CD1c-positive myeloid dendritic cell (primary cell): ENCODE data around the gene MPRIP.

ENCODE experiments used
- DNase-seq: peaks from one replicate; pipeline ENCODE4 v3.0.0-alpha.2; 2016; ENCODE audit errors: extremely low spot score

Gene MPRIP

DNA sequence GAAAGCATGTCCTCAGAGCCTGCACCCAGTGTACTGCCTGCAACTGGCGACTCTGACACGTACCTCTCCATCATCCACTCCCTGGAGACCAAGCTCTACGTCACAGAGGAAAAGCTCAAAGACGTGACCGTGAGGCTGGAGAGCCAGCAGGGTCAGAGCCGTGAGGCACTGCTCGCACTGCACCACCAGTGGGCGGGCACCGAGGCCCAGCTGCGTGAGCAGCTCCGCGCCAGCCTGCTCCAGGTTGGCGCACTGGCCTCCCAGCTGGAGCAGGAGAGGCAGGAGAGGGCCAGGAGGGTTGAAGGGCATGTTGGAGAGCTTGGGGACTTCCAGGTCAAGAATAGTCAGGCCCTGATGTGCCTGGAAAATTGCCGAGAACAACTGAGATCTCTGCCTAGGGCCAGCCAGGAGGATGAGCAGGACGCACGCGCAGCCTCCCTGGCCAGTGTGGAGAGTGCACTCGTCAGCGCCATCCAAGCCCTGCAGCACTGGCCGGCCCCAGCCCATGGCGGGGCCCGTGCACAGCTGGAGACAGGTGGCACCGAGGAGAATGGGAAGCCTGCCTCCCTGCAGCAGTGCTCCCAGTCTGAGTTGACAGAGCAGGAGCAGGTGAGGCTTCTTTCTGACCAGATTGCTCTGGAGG, 123.5 kb downstream of the MPRIP start:
- DNase-seq, result no peak

- no peak for DNase-seq
Observed at GRCh38 chr17:17166446-17166845, 124.2 kb downstream of the MPRIP start.

GRCh38 chr17:17167356-17167755, 125.1 kb downstream of the MPRIP start:
- no peak for DNase-seq

DNA sequence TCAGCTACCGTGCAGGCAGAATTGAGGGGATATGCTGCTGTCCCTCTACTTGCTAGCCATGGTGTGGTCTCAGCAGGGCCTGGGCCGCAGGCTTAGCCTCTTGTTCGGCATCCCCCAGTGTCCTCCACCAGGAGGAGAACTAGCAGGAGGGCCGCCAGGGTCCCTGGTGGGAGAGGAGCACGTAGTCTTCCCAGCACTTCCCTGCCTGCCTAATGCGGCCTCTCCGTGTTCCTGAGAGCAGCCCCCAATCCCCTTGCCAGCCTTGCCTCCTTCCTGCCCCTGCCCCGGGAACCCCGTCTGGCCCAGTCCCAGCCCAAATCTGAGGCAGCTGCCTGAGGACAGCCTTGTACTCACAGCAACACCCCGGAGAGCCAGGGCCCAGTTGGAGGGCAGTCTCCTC, 125.7 kb downstream of the MPRIP start:
- no peak for DNase-seq

- no peak for DNase-seq
Observed at GRCh38 chr17:17168401-17168800, 126.1 kb downstream of the MPRIP start.

- DNase-seq, result no peak
Observed at GRCh38 chr17:17169396-17169795, 127.1 kb downstream of the MPRIP start.

- DNase-seq, result no peak
Observed at GRCh38 chr17:17170346-17170985, 128.2 kb downstream of the MPRIP start.

DNA sequence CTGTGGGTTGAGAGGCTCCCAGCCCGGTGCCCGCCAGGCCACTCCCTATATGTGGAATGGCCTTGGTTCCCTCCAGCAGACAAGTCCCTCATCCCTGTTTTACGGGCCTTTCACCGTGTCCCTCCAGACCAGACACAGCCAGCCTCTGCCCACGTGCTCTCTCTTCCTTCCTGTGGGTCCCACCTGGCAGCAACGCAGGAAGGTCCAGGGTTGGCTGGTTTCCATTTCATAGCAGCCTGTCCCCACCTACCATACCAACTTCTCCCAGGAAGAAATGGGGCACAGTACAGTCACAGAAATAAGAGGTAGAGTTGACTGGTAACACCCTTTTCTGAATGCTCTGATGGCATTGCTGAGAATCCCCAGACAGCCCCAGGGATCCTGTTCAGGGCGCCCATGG, 128.9 kb downstream of the MPRIP start:
- DNase-seq, result no peak

- no peak for DNase-seq
Observed at GRCh38 chr17:17172001-17172939, 130.0 kb downstream of the MPRIP start.

GRCh38 chr17:17172990-17173389, 130.7 kb downstream of the MPRIP start:
- no peak for DNase-seq

- DNase-seq, result no peak
Observed at GRCh38 chr17:17173921-17174320, 131.7 kb downstream of the MPRIP start.

DNA sequence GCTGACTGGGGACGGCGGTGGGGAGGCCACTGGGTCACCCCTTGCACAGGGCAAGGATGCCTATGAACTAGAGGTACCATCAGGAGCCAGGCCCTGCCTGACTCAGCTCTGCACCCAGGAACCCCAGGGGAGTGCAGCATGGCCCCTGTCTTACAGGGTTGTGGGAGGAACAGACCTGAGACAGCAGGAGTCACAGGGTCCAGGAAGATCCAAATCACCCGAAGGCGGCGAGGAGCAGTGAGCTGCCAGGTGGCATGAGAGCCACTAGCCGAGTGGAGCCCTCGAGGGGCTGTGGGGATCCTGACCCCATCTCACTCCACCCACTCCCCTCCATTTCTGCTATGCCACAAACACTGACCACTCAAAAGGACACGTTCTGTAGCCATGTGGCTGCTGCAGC, 133.1 kb downstream of the MPRIP start:
- no peak for DNase-seq

GRCh38 chr17:17175917-17176316, 133.7 kb downstream of the MPRIP start:
- peak; percentile 7 for DNase-seq

DNA sequence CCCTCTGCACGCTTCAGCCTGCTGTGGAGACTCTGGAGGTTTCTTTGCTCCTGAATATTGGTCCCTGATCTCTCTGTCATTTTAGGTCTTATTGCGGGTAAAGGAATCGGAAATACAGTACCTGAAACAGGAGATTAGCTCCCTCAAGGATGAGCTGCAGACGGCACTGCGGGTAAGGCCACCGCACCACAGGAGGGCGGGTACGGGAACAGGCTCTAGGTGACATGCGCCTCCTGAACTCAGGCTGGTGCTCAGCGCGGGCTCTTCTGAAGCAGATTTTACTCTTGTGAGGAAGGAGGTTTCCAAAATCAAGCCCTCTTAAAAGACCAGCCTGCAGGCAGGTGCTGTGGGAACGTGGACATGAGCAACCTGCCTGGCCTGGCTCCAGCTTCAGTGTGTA, 134.1 kb downstream of the MPRIP start:
- no peak for DNase-seq

GRCh38 chr17:17177176-17177575, 134.9 kb downstream of the MPRIP start:
- no peak for DNase-seq

DNA sequence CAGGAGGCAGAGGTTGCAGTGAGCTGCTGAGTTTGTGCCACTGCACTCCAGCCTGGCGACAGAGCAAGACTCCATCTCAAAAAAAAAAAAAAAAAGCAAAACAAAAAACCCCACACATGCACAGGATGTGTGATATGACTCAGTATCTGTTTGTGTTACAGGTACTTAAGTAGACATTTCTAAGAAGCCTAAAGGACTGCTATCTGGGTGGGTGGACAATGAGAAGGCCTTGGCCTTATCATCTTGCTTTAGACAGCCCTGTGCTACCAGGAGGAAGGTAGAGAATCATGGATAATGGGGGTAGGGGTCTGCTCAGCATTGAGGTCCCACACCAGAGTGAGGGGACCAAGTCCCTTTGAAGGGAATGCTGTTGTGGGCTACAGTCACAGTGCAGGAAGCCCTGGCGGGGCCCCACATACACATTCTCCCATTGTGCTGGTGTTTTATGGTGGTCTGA, 137.1 kb downstream of the MPRIP start:
- no peak for DNase-seq

DNA sequence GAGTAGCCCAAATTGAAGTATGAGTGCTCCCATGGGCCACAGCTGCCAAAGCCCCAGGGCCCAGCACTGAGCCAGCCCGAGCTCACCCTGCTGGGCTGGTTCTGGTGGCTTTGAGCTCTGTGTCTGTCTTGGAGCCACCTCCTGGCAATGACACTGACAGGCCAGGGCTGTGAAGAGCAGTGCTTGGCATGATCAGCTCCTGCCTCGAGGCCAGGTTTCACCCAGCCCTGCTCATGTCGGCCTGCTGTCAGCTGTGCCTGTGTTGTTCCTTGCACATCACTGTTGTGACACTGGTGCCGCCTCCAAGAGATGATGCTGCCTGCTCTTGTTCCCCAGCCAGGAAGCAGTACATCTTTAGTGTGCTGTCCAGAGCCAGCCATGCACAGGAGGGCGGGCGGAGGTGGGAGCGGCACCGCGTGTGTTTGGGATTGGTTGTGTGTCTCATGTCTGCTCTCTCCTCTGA, 137.9 kb downstream of the MPRIP start:
- no peak for DNase-seq

GRCh38 chr17:17180741-17181525, 138.7 kb downstream of the MPRIP start:
- no peak for DNase-seq

GRCh38 chr17:17181666-17182597, 139.7 kb downstream of the MPRIP start:
- DNase-seq, result no peak

DNA sequence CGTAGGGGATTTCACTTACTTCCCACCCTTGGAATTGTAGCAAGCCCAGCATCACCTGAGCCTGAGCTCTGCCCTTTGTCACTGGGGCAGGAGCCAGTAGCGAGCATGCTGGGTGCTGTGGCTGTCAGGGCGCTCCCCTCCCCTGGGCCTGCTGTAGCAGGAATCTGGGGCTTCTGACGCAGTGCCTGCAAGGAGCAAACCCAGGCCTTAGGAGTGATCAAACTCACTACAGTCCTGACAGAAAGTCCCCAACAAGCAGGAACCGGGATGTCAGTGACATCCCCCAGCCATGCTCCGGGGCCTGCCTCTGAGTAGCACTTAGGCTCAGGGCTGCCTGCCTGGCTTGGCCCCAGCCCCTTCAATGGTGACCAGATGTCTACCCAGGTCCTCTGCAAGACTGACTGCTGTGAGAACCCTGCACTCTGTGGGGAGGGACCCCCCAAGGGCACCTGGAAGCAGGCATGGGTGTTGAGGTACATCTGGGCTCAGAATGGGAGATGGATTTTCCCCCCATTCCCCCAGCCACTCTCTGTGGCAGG, 140.4 kb downstream of the MPRIP start:
- no peak for DNase-seq
